ENCODE measurements around the gene EBF3.

EBF3 gene

DNA sequence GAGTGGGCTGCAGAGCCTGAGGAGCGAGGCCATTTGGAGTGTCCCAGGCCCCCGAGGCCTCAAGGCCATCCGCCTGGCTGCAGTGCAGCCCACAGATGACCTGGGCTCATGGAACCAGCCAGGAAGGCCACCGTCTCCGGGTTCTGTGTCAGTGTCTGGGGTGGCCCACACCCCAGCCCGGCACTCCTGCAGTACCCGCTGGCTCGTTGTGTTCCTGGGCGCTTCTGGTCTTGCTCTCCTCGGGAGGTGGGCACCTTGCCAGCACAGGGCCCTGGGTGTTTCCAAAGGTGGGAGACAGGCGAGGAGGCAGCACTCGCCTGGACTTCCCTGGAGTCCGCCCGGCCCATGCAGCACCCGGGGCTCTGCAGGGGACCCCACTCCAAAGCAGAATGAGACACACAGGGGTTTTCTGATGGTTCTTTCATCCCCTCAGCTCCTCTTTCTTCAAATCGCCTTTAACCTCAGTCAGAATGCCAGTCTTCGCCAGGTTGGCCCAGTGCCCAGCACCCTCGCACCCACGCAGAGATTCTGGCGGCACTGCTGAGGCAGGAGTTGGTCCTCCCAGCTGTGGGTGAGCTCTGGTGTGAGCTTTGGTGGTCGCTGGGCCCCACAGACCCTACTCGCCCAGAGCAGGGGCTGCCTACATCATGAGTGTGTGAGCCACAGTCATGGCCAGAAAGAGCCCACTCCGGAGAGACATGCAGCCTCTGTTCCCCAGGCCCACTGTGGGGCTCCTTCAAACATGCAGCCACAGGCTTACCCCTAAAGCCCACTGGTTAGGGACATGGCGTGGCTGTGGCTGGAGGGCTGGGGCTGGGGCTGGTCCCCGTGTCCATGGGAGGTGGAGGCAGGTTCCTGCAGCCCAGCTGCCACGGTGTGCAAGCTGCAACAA lies 155.7 kb downstream of the EBF3 start:
- no peak overlapping the region for H3K4me3 ChIP-seq (replicated peaks; ENCODE audit: low read depth, low read length)
- TF ChIP-seq, protein P1, sequence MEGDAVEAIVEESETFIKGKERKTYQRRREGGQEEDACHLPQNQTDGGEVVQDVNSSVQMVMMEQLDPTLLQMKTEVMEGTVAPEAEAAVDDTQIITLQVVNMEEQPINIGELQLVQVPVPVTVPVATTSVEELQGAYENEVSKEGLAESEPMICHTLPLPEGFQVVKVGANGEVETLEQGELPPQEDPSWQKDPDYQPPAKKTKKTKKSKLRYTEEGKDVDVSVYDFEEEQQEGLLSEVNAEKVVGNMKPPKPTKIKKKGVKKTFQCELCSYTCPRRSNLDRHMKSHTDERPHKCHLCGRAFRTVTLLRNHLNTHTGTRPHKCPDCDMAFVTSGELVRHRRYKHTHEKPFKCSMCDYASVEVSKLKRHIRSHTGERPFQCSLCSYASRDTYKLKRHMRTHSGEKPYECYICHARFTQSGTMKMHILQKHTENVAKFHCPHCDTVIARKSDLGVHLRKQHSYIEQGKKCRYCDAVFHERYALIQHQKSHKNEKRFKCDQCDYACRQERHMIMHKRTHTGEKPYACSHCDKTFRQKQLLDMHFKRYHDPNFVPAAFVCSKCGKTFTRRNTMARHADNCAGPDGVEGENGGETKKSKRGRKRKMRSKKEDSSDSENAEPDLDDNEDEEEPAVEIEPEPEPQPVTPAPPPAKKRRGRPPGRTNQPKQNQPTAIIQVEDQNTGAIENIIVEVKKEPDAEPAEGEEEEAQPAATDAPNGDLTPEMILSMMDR (IDR thresholded peaks at IDR 0.05; ENCODE audit: low read length, missing control alignments), result no peak
- no peak for DNase-seq (ENCODE audit: low read depth)

DNA sequence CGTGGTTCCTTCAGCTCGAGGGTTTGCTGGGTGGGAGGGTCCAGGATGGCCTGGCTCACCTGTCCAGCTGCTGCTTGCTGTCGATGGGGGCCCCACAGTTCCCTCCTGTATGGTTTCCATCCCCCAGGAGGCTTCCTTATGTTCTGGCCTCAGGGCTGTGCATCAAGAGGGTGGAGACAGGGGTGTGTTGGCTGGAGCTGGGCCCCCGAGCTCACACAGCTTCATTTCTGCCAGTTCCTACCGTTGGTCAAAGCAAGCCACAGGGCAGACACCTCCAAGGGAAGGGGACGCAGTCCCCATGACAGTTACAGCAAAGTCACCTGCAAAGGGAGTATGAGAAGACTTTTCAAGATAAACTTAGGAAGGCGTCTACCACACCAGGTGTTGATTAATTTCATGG lies 156.9 kb downstream of the EBF3 start:
- TF ChIP-seq, protein P1 (IDR thresholded peaks at IDR 0.05; ENCODE audit: low read length, missing control alignments), result no peak
- no peak overlapping the region for H3K4me3 ChIP-seq (replicated peaks; ENCODE audit: low read depth, low read length)
- DNase-seq (ENCODE audit: low read depth), result no peak

DNA sequence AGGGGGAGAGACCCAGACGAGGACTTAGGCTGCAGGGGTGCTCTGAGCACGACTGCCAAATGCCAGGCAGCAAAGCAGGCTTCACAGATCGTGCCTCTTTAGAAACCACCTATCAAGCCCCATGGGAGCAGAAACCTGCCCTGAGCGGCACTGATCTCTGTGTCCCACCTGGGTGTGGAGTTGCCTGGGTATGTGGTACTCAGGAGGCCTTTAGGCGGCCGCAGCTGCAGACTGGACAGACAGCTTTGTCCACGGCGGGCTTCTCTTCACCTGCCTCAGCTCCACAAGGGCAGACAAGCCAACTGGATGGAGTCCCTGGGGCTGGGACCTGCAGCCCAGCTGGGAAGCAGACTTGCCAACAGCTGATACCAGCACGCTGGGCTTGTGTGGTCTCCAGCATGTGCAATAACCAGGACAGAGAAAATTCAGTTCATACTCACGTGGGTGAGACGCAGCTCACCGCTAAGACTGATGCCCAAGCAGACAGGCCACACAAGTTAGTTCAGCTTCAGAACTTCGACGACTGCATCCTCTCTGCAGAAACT lies 163.2 kb downstream of the EBF3 start:
- TF ChIP-seq, protein P1 (IDR thresholded peaks at IDR 0.05; ENCODE audit: low read length, missing control alignments), result no peak
- H3K4me3 ChIP-seq (replicated peaks; ENCODE audit: low read depth, low read length), result no peak overlapping the region

DNA sequence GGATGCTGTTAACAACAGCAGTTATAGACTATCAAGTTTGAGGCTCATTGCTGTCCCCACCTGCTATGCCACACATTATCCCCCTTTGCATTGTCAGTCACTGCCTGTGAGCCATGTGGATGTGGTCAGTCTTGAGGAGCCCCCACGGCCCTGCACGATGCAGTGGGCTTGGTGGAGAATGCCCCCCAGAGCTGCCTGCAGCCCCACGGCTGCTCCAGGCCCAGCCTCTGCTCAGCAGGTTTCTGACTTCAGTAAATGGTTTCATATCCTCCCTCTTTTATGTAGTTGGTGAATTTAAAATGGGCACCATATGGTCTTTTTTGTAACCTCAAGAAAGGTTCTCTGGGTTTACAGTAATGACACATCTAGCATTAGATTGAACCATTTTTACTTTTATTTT lies 164.1 kb downstream of the EBF3 start:
- TF ChIP-seq, protein P1 (IDR thresholded peaks at IDR 0.05; ENCODE audit: low read length, missing control alignments), result no peak
- H3K4me3 ChIP-seq (replicated peaks; ENCODE audit: low read depth, low read length), result no peak overlapping the region
- DNase-seq (ENCODE audit: low read depth), result no peak

More for the DNA sequence above, 163.2 kb downstream of the EBF3 start:
- DNase-seq (ENCODE audit: low read depth), result no peak

DNA sequence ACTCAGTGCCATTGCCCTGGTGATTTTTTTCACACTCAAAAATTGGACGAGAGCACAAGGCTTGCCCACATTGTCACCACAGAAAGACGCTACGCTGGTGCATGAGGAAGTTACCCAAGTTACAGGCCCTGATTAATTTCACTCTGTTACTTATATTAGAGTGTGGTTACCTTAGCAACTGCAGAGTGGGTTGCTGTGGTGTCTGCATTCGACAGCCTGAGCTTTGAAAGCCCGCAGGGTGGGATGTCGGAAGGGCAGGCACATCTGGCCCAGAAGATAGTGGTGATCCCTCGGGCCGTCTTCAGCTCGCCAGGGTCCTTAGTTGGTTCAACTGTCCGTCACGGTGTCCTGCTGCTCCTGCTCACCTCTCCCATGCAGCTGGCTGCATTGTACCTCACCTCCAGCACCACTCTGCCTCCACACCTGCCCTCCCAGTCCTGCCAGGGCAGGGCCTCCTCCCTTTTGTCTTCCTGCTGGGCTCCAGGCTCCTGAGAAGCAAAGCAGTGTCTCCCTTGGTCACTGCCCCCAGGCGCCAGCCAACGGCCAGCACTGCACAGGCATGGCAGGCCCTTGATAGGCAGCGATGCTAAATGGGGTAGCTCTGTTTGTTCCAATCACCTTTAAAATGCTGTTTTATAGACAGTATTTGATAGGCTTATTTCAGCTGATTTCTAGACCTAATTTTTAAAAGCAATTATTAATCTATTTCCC lies 167.2 kb downstream of the EBF3 start:
- DNase-seq (ENCODE audit: low read depth), result no peak

DNA sequence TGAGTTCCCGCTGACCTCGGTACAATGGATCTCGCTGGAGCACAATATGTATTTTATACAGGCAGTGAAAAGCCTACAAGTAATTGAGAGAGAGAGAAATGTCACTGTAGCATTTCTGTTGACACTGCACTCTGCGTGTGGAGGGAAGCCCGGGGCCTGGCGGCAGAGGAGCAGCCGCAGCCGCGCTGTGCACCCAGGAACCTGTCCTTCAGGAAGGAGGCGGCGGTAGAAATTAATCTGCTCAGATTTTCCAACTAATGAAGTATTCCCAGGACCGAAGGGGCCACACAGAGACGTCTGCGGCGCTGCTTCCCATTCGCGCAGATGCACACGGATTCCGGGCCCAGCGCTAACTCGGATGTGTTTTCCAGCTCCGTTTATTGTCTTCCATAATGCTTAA lies 170.1 kb downstream of the EBF3 start:
- DNase-seq (ENCODE audit: low read depth), result no peak
- no peak overlapping the region for H3K4me3 ChIP-seq (replicated peaks; ENCODE audit: low read depth, low read length)
- TF ChIP-seq, protein P1 (IDR thresholded peaks at IDR 0.05; ENCODE audit: low read length, missing control alignments), result no peak

More for the DNA sequence above, 167.2 kb downstream of the EBF3 start:
- no peak overlapping the region for H3K4me3 ChIP-seq (replicated peaks; ENCODE audit: low read depth, low read length)
- TF ChIP-seq, protein P1 (IDR thresholded peaks at IDR 0.05; ENCODE audit: low read length, missing control alignments), result no peak
